Measurements from ENCODE around the gene TYW1B. TPM values are rescaled to one million over a fixed set of nuclear protein-coding genes. Genes with fewer than 3 reads are reported as not detected.
"Not testable (repeated sequence)": the region's sequence is repeated elsewhere in the genome, so short reads cannot be mapped to it uniquely, and the experiment has no call there.

TYW1B gene
- total and polyA plus RNA-seq, 12 donors: 0.72 to 13.4 (median 2.5) TPM

GRCh38 chr7:72538856-72539255 lies 289.1 kb downstream of the TYW1B start:
- 77 to 86% (median 83%) methylated on average over 4 of the region's 4 CpGs for WGBS, 4 donors
- intact Hi-C loops (cut with DNase I): no loop called here
- H3K4me1 ChIP-seq (replicated peaks in 1 of 2): no peaks in the 10 kb centered on the region

GRCh38 chr7:72538147-72538546 lies 289.9 kb downstream of the TYW1B start:
- Histone ChIP-seq H3K9me3 (replicated peaks in 1 of 3) (no peaks in the 10 kb centered on the region), H3K36me3 (replicated peaks in 1 of 2) (no peaks in the 10 kb centered on the region), H3K27me3 (no peaks in the 10 kb centered on the region), H3K4me3 (no peak overlapping the region), H3K4me1 (replicated peaks in 1 of 2) (no peaks in the 10 kb centered on the region), H3K27ac (no peak overlapping the region)
- intact Hi-C loops (cut with DNase I): no loop called here
- WGBS, 4 donors: 76 to 88% (median 84%) methylated on average over 9 to 10 of the region's 10 CpGs
- TF ChIP-seq POLR2A (IDR thresholded peaks at IDR 0.05): no peak
- TF ChIP-seq, protein P1, sequence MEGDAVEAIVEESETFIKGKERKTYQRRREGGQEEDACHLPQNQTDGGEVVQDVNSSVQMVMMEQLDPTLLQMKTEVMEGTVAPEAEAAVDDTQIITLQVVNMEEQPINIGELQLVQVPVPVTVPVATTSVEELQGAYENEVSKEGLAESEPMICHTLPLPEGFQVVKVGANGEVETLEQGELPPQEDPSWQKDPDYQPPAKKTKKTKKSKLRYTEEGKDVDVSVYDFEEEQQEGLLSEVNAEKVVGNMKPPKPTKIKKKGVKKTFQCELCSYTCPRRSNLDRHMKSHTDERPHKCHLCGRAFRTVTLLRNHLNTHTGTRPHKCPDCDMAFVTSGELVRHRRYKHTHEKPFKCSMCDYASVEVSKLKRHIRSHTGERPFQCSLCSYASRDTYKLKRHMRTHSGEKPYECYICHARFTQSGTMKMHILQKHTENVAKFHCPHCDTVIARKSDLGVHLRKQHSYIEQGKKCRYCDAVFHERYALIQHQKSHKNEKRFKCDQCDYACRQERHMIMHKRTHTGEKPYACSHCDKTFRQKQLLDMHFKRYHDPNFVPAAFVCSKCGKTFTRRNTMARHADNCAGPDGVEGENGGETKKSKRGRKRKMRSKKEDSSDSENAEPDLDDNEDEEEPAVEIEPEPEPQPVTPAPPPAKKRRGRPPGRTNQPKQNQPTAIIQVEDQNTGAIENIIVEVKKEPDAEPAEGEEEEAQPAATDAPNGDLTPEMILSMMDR (IDR thresholded peaks at IDR 0.05): no peak
- DNase-seq: no peak

More at GRCh38 chr7:72538856-72539255, 289.1 kb downstream of the TYW1B start:
- Histone ChIP-seq H3K4me3 (no peak overlapping the region), H3K36me3 (replicated peaks in 1 of 2) (no peaks in the 10 kb centered on the region), H3K27me3 (no peaks in the 10 kb centered on the region), H3K9me3 (replicated peaks in 1 of 3) (no peaks in the 10 kb centered on the region), H3K27ac (no peak overlapping the region)
- no peak for TF ChIP-seq POLR2A (IDR thresholded peaks at IDR 0.05)
- TF ChIP-seq, protein P1 (IDR thresholded peaks at IDR 0.05): no peak
- DNase-seq: no peak

GRCh38 chr7:72536038-72536437 lies 292.0 kb downstream of the TYW1B start:
- H3K27me3 ChIP-seq; H3K4me3 ChIP-seq; H3K36me3 ChIP-seq (replicated peaks in 1 of 2); H3K9me3 ChIP-seq (replicated peaks in 1 of 3); DNase-seq; intact Hi-C loops (cut with DNase I); H3K27ac ChIP-seq; H3K4me1 ChIP-seq (replicated peaks in 1 of 2): not testable (repeated sequence)
- WGBS, 4 donors: 20 to 31% (median 24%) methylated on average over 2 of the region's 2 CpGs

GRCh38 chr7:72531048-72531447 lies 297.0 kb downstream of the TYW1B start:
- H3K27ac ChIP-seq; intact Hi-C loops (cut with DNase I); H3K27me3 ChIP-seq; H3K36me3 ChIP-seq (replicated peaks in 1 of 2); H3K4me1 ChIP-seq (replicated peaks in 1 of 2); H3K4me3 ChIP-seq; H3K9me3 ChIP-seq (replicated peaks in 1 of 3); DNase-seq: not testable (repeated sequence)
- WGBS, 4 donors: 60 to 100% (median 95%) methylated on average over 1 to 2 of the region's 3 CpGs

Small RNA genes within 50 kb of the gene (microRNA-seq; reads per million reads assigned to microRNA genes)
- gene MIR4650-2: 0 reads per million in 3 donors

Small RNA genes within 50 kb of the gene (small RNA-seq; reads per million reads assigned to genes)
- gene AC211469.2 (0 reads per million in 2 donors), gene MIR4650-2 (0 reads per million in 2 donors), gene RN7SL377P (0 reads per million in 2 donors), gene RN7SL625P (0 reads per million in 2 donors)

Other genes with a start within 250 kb of the TYW1B start
- 10 to 100 TPM in 8 of 9 donors, 1 to 10 TPM in 1; 5.7 to 44.3 (median 19.1) TPM for gene POM121, start 96.9 kb upstream of the TYW1B start, total RNA-seq
- 10 to 100 TPM; 19.7 to 31.0 (median 23.2) TPM for gene POM121, start 96.9 kb upstream of the TYW1B start, polyA plus RNA-seq
- gene TRIM74, start 141.3 kb upstream of the TYW1B start, total RNA-seq: 1 to 10 TPM in 8 of 9 donors, under 1 TPM in 1; 0.55 to 3.7 (median 2.3) TPM
- gene TRIM74, start 141.3 kb upstream of the TYW1B start, polyA plus RNA-seq: 1 to 10 TPM in 2 of 3 donors, under 1 TPM in 1; 0.16 to 5.5 (median 3.3) TPM
- not detected for gene SPDYE8, start 201.6 kb upstream of the TYW1B start, total RNA-seq
- not detected for gene SPDYE8, start 201.6 kb upstream of the TYW1B start, polyA plus RNA-seq
- not detected for gene SPDYE11, start 229.7 kb upstream of the TYW1B start, total RNA-seq
- gene SPDYE11, start 229.7 kb upstream of the TYW1B start, polyA plus RNA-seq: not detected